H1 (cell line): ENCODE results near the gene STARD8. TPM values are rescaled to one million over a fixed set of nuclear protein-coding genes. Genes with fewer than 3 reads are reported as not detected.

Experiments used
- CTCF ChIA-PET: fragments of 300-600 bp; sonication (Branson Sonifier 250); formaldehyde crosslinking; loops from one replicate; lab custom pipeline; 2021; ENCODE audit not compliant: partially characterized antibody; lab: Charles Lee
- POLR2A ChIA-PET: fragments of 300-600 bp; sonication (Branson Sonifier 250); formaldehyde crosslinking; loops from one replicate; lab custom pipeline; 2021; ENCODE audit warnings: inconsistent platforms; ENCODE audit not compliant: partially characterized antibody; lab: Charles Lee
- DNase-seq, 2 experiments: peaks; one replicate each; pipeline versions ENCODE4 v3.0.0 to v3.0.0-alpha.2; 2010 to 2022; ENCODE audit warnings: low spot score in 2 of 2, low read depth in 1 of 2, mixed read lengths in 1 of 2
- FAIRE-seq: peaks from 2 replicates; lab custom pipeline; 2011; peaks lifted over from hg19 to GRCh38; lab: Jason Lieb, UNC
- H2AFZ ChIP-seq: 2 replicates; pipeline ENCODE4 v1.8.1; 2012; ENCODE audit warnings: low read length, inconsistent platforms
- H2AK5ac ChIP-seq: 2 replicates; pipeline ENCODE4 v1.6.1; 2013; ENCODE audit warnings: low read depth, low read length
- H2BK120ac ChIP-seq: replicated peaks from 2 replicates; pipeline ENCODE3; 2013; ENCODE audit warnings: low read depth, low read length, inconsistent platforms
- H2BK12ac ChIP-seq: 2 replicates; pipeline ENCODE4 v1.6.1; 2013; ENCODE audit warnings: low read depth, low read length
- H2BK15ac ChIP-seq: 2 replicates; pipeline ENCODE4 v1.6.1; 2013; ENCODE audit warnings: low read length
- H2BK20ac ChIP-seq: 2 replicates; pipeline ENCODE4 v1.6.1; 2013; ENCODE audit warnings: low read length
- H2BK5ac ChIP-seq: 2 replicates; pipeline ENCODE4 v1.6.1; 2013; ENCODE audit warnings: low read depth, low read length
- H3K14ac ChIP-seq: 2 replicates; pipeline ENCODE4 v1.6.1; 2013; ENCODE audit warnings: inconsistent platforms; ENCODE audit not compliant: insufficient read length
- H3K18ac ChIP-seq: 2 replicates; pipeline ENCODE4 v1.6.1; 2013; ENCODE audit warnings: low read length; ENCODE audit errors: extremely low read depth
- H3K23ac ChIP-seq: 2 replicates; pipeline ENCODE4 v1.6.1; 2013; ENCODE audit warnings: inconsistent platforms; ENCODE audit not compliant: insufficient read length
- H3K23me2 ChIP-seq: 2 replicates; pipeline ENCODE4 v1.6.1; 2013; ENCODE audit warnings: low read depth, low read length
- H3K27ac ChIP-seq: 2 replicates; pipeline ENCODE4 v1.6.1; 2011; ENCODE audit warnings: low read depth, low read length, inconsistent platforms
- H3K27me3 ChIP-seq, 4 experiments: replicated peaks in 1 of 4; 1 replicate in 1 of 4; 2 replicates in 3 of 4; pipeline versions ENCODE4 v1.6.1 to v1.8.1; 2011 to 2013; ENCODE audit warnings: low read length in 3 of 4, mild to moderate bottlenecking in 3 of 4, inconsistent platforms in 2 of 4, mixed read lengths in 2 of 4, moderate library complexity in 1 of 4; ENCODE audit not compliant: control insufficient read depth in 3 of 4, insufficient read depth in 3 of 4; ENCODE audit errors: extremely low read depth in 1 of 4
- H3K36me3 ChIP-seq, 4 experiments: 2 replicates each; pipeline versions ENCODE4 v1.6.1 to v1.8.1; 2011 to 2013; ENCODE audit warnings: mild to moderate bottlenecking in 4 of 4, low read length in 3 of 4, moderate library complexity in 2 of 4, control low read depth in 1 of 4, inconsistent platforms in 1 of 4; ENCODE audit not compliant: insufficient read depth in 4 of 4, control insufficient read depth in 2 of 4
- H3K4ac ChIP-seq: replicated peaks from 2 replicates; pipeline ENCODE3; 2013; ENCODE audit warnings: low read length, low read depth, mixed read lengths, inconsistent platforms; ENCODE audit not compliant: insufficient read length
- H3K4me1 ChIP-seq, 4 experiments: replicated peaks in 1 of 4; 1 replicate in 1 of 4; 2 replicates in 3 of 4; pipeline versions ENCODE4 v1.6.1 to v1.8.1; 2011 to 2013; ENCODE audit warnings: low read length in 3 of 4, inconsistent platforms in 2 of 4, mixed read lengths in 1 of 4; ENCODE audit not compliant: insufficient read depth in 4 of 4, control insufficient read depth in 3 of 4
- H3K4me2 ChIP-seq, 2 experiments: 2 replicates each; pipeline versions ENCODE4 v1.6.1 to v1.8.1; 2011 to 2013; ENCODE audit warnings: low read depth in 2 of 2, low read length in 2 of 2, control low read depth in 1 of 2, inconsistent platforms in 1 of 2, mild to moderate bottlenecking in 1 of 2; ENCODE audit not compliant: insufficient read depth in 1 of 2
- H3K4me3 ChIP-seq, 4 experiments: fragments of 200-600, 300-600 bp in 1 of 4; sonication (generic), shearing (Covaris generic), sonication (Bioruptor Twin) in 1 of 4; 2 replicates each; pipeline versions ENCODE4 v1.5.1 to v1.8.1; 2011 to 2016; ENCODE audit warnings: low read length in 4 of 4, low read depth in 3 of 4, control low read depth in 2 of 4, inconsistent platforms in 2 of 4, mild to moderate bottlenecking in 2 of 4, mixed read lengths in 1 of 4, moderate library complexity in 1 of 4; ENCODE audit not compliant: insufficient read depth in 2 of 4; ENCODE audit errors: extremely low read depth in 1 of 4
- H3K56ac ChIP-seq: replicated peaks from 2 replicates; pipeline ENCODE3; 2013; ENCODE audit warnings: low read depth, mild to moderate bottlenecking, mixed read lengths, low read length, inconsistent platforms; ENCODE audit not compliant: insufficient read length
- H3K79me1 ChIP-seq: 2 replicates; pipeline ENCODE4 v1.6.1; 2013; ENCODE audit warnings: low read depth, low read length, control low read depth
- H3K79me2 ChIP-seq, 2 experiments: 2 replicates each; pipeline versions ENCODE4 v1.6.1 to v1.8.1; 2012 to 2013; ENCODE audit warnings: low read length in 2 of 2, mild to moderate bottlenecking in 2 of 2, inconsistent platforms in 1 of 2; ENCODE audit not compliant: insufficient read depth in 2 of 2, control insufficient read depth in 1 of 2
- H3K9ac ChIP-seq, 4 experiments: replicated peaks in 1 of 4; 1 replicate in 1 of 4; 2 replicates in 3 of 4; pipeline versions ENCODE4 v1.6.1 to v1.8.1; 2011 to 2013; ENCODE audit warnings: low read depth in 3 of 4, low read length in 3 of 4, control low read depth in 2 of 4, mild to moderate bottlenecking in 2 of 4, moderate library complexity in 2 of 4, inconsistent platforms in 1 of 4; ENCODE audit errors: extremely low read depth in 1 of 4
- H3K9me3 ChIP-seq, 2 experiments: 2 replicates each; pipeline versions ENCODE4 v1.6.1 to v1.8.1; 2012 to 2013; ENCODE audit warnings: mild to moderate bottlenecking in 2 of 2, moderate library complexity in 2 of 2, control low read depth in 1 of 2, inconsistent platforms in 1 of 2, low read depth in 1 of 2, low read length in 1 of 2, mixed read lengths in 1 of 2; ENCODE audit not compliant: insufficient read depth in 2 of 2
- H4K20me1 ChIP-seq, 2 experiments: replicated peaks in 1 of 2; 2 replicates each; pipeline versions ENCODE3 to v1.8.1; 2011 to 2013; ENCODE audit warnings: inconsistent platforms in 2 of 2, low read length in 2 of 2, mild to moderate bottlenecking in 1 of 2; ENCODE audit not compliant: insufficient read depth in 2 of 2, control insufficient read depth in 1 of 2
- H4K5ac ChIP-seq: 2 replicates; pipeline ENCODE4 v1.6.1; 2013; ENCODE audit warnings: low read length, low read depth, mixed read lengths, inconsistent platforms; ENCODE audit not compliant: insufficient read length
- H4K8ac ChIP-seq: 2 replicates; pipeline ENCODE4 v1.8.0; 2013; ENCODE audit warnings: mild to moderate bottlenecking, moderate library complexity, low read length, inconsistent platforms; ENCODE audit not compliant: insufficient read depth; ENCODE audit errors: extremely low read depth
- H4K91ac ChIP-seq: replicated peaks from 2 replicates; pipeline ENCODE3; 2013; ENCODE audit warnings: low read length, mixed read lengths, inconsistent platforms; ENCODE audit not compliant: insufficient read length
- FOSL1 ChIP-seq: IDR thresholded peaks from 2 replicates; pipeline ENCODE4 v1.6.1; 2011; ENCODE audit warnings: mild to moderate bottlenecking, low read depth, low read length, moderate library complexity; ENCODE audit not compliant: insufficient read depth
- JUND ChIP-seq: IDR thresholded peaks from 2 replicates; pipeline ENCODE4 v1.6.1; 2011; ENCODE audit warnings: mild to moderate bottlenecking, improper control_type of control experiment, low read length
- WGBS, 2 experiments: shearing (Covaris generic) in 1 of 2; methylation state at CpG; one replicate each; pipeline versions ENCODE4 v1.1.6 to v1.1.7; 2013 to 2015; ENCODE audit warnings: low lambda C conversion rate in 2 of 2, mixed read lengths in 2 of 2, inconsistent platforms in 1 of 2, low coverage in 1 of 2, missing lambda C conversion rate in 1 of 2; ENCODE audit not compliant: insufficient replicate concordance in 2 of 2, insufficient coverage in 1 of 2, insufficient read length in 1 of 2; ENCODE audit errors: extremely low coverage in 1 of 2, missing lambda C conversion rate in 1 of 2; 5-methylcytosine and 5-hydroxymethylcytosine counted together
- polyA plus RNA-seq, 7 experiments: library from polyadenylated mRNA; depleted of rRNA in 3 of 7; stranded (reverse) in 5 of 7; unstranded in 2 of 7; fragments of >200 nt in 5 of 7; fragments of 200-250 nt in 2 of 7; gene quantifications; 1 replicate in 5 of 7; 2 replicates in 1 of 7; 4 replicates in 1 of 7; pipeline versions ENCODE4 v1.2.1 to v1.2.3, GENCODE V29; 2011 to 2013; ENCODE audit warnings: missing spikeins in 2 of 7, mixed read lengths in 2 of 7
- total RNA-seq: library from RNA; stranded (reverse); fragmentation: NEBNext Ultra II Directional; extraction: Animal tissue kit (Norgen Biotek cat#: 25700); gene quantifications from 2 replicates; pipeline ENCODE4 v1.2.1, GENCODE V29; 2021

STARD8 gene
- total and polyA plus RNA-seq, 2 of the 8 experiments (the other 6 are each of a cell fraction or from before 2014, with no cell fraction given), result 1.8 to 3.8 TPM

DNA sequence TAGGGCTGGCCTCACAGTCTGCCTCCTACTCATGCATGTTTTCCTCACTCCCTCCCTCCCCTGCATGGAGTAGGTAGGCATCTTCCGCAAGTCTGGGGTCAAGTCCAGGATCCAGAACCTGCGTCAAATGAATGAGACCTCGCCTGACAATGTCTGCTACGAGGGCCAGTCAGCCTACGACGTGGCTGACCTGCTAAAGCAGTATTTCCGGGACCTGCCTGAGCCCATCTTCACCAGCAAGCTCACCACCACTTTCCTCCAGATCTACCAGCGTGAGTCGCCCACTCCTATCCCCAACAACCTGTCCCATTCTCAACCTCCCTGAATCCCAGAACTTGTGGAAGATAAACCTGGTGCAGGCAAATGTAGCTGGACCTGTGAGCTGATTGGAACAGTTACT is 73.4 kb downstream of the STARD8 start:
- DNase-seq (no peak), FAIRE-seq (no peak)
- no peak overlapping the region for H3K56ac ChIP-seq
- no peak overlapping the region for H2BK120ac ChIP-seq
- no peak overlapping the region for H3K14ac ChIP-seq
- H3K4me1 ChIP-seq, result no peaks in the 10 kb centered on the region
- H2AK5ac ChIP-seq, result no peak overlapping the region
- POLR2A ChIA-PET, result no interaction called here
- no peaks in the 10 kb centered on the region for H3K23me2 ChIP-seq
- H3K27ac ChIP-seq, result no peak overlapping the region
- H3K4me3 ChIP-seq, result no peak overlapping the region
- no peak overlapping the region for H2BK5ac ChIP-seq
- H3K27me3 ChIP-seq, result no peaks in the 10 kb centered on the region
- no peak overlapping the region for H4K8ac ChIP-seq
- H2BK15ac ChIP-seq, result no peak overlapping the region
- CTCF ChIA-PET, result interaction anchor here (0.8 to 2.9 kb wide), 7 partner anchors 11 to 524 kb away, joined by 3 to 12 read pairs (median 3); no protein-coding TSS in a partner anchor
- no peak overlapping the region for H3K18ac ChIP-seq
- WGBS, 2 experiments, result 93% methylated on average over 2 of the region's 9 CpGs; no CpG with 5 or more reads in 1 of the 2 experiments
- H3K9ac ChIP-seq, result no peak overlapping the region
- H2BK20ac ChIP-seq, result no peak overlapping the region
- no peaks in the 10 kb centered on the region for H3K36me3 ChIP-seq
- no peak overlapping the region for H2AFZ ChIP-seq
- H3K79me1 ChIP-seq, result no peaks in the 10 kb centered on the region
- peaks cover 0 to 1% of the 10 kb centered on the region in 2 experiments for H4K20me1 ChIP-seq
- H2BK12ac ChIP-seq, result no peak overlapping the region
- H4K5ac ChIP-seq, result no peak overlapping the region
- no peak overlapping the region for H3K4me2 ChIP-seq
- no peaks in the 10 kb centered on the region for H3K79me2 ChIP-seq
- H3K9me3 ChIP-seq, result no peaks in the 10 kb centered on the region
- no peak overlapping the region for H3K4ac ChIP-seq
- no peak overlapping the region for H3K23ac ChIP-seq
- no peak overlapping the region for H4K91ac ChIP-seq
- no peak for TF ChIP-seq JUND
- no peak for TF ChIP-seq FOSL1
